ENCODE measurements around the gene PPP3CA. TPM values are rescaled to one million over a fixed set of nuclear protein-coding genes. Genes with fewer than 3 reads are reported as not detected.

Gene PPP3CA
- total RNA-seq, 2 donors from 2014 or later = 13.7 to 20.8 TPM

GRCh38 chr4:101258883-101259282, 88.4 kb downstream of the PPP3CA start:
- no peaks in the 10 kb centered on the region for H3K36me3 ChIP-seq (replicated peaks in 1 of 2; ENCODE audit: insufficient read depth in 1 of 2, low read depth in 2 of 2)
- TF ChIP-seq POLR2A (IDR thresholded peaks at IDR 0.05) = no peak
- no peak for TF ChIP-seq CTCF (IDR thresholded peaks at IDR 0.05)
- intact Hi-C loops (cut with DNase I) = no loop called here
- H3K4me3 ChIP-seq = no peak overlapping the region
- H3K27ac ChIP-seq = no peak overlapping the region
- WGBS, 2 donors = 30 to 40% methylated on average over 2 of the region's 2 CpGs
- H3K27me3 ChIP-seq = no peaks in the 10 kb centered on the region
- H3K4me1 ChIP-seq = peaks cover 24% of the 10 kb centered on the region
- H3K9me3 ChIP-seq = no peaks in the 10 kb centered on the region
- no peak for DNase-seq
- no peak for ATAC-seq

GRCh38 chr4:101256222-101256621, 91.1 kb downstream of the PPP3CA start:
- peak in 2 of 4 donors; percentile 24 to 36 for DNase-seq
- Histone ChIP-seq H3K36me3 (replicated peaks in 1 of 2; ENCODE audit: insufficient read depth in 1 of 2, low read depth in 2 of 2) (no peaks in the 10 kb centered on the region), H3K4me3 (no peak overlapping the region), H3K9me3 (no peaks in the 10 kb centered on the region), H3K27ac (no peak overlapping the region), H3K27me3 (no peaks in the 10 kb centered on the region), H3K4me1 (peaks cover 31% of the 10 kb centered on the region)
- intact Hi-C loops (cut with DNase I) = no loop called here
- ATAC-seq = peak; percentile 77
- no peak for TF ChIP-seq CTCF (IDR thresholded peaks at IDR 0.05)

- H3K4me3 ChIP-seq = no peak overlapping the region
- 47 to 79% methylated on average over 4 of the region's 4 CpGs for WGBS, 2 donors
- no peak overlapping the region for H3K27ac ChIP-seq
- no peaks in the 10 kb centered on the region for H3K36me3 ChIP-seq (replicated peaks in 1 of 2; ENCODE audit: insufficient read depth in 1 of 2, low read depth in 2 of 2)
- no peak for DNase-seq
- peaks cover 31% of the 10 kb centered on the region for H3K4me1 ChIP-seq
- no peaks in the 10 kb centered on the region for H3K9me3 ChIP-seq
- H3K27me3 ChIP-seq = no peaks in the 10 kb centered on the region
- no peak for ATAC-seq
- TF ChIP-seq POLR2A (IDR thresholded peaks at IDR 0.05) = no peak
- intact Hi-C loops (cut with DNase I) = no loop called here
Measured at GRCh38 chr4:101254776-101255175, 92.5 kb downstream of the PPP3CA start.

- intact Hi-C loops (cut with DNase I) = no loop called here
- H3K27me3 ChIP-seq = no peaks in the 10 kb centered on the region
- no peak overlapping the region for H3K27ac ChIP-seq
- DNase-seq (no peak), ATAC-seq (no peak)
- WGBS, 2 donors = 72 to 82% methylated on average over 1 of the region's 1 CpG
- H3K4me3 ChIP-seq = no peak overlapping the region
- TF ChIP-seq POLR2A (IDR thresholded peaks at IDR 0.05) = no peak
- TF ChIP-seq CTCF (IDR thresholded peaks at IDR 0.05) = no peak
- H3K9me3 ChIP-seq = no peaks in the 10 kb centered on the region
- H3K4me1 ChIP-seq = peaks cover 22% of the 10 kb centered on the region
- no peaks in the 10 kb centered on the region for H3K36me3 ChIP-seq (replicated peaks in 1 of 2; ENCODE audit: insufficient read depth in 1 of 2, low read depth in 2 of 2)
Measured at GRCh38 chr4:101253121-101253520, 94.2 kb downstream of the PPP3CA start.

GRCh38 chr4:101252721-101253120, 94.6 kb downstream of the PPP3CA start:
- Histone ChIP-seq H3K27ac (no peak overlapping the region), H3K9me3 (no peaks in the 10 kb centered on the region), H3K4me3 (no peak overlapping the region), H3K27me3 (no peaks in the 10 kb centered on the region), H3K36me3 (replicated peaks in 1 of 2; ENCODE audit: insufficient read depth in 1 of 2, low read depth in 2 of 2) (no peaks in the 10 kb centered on the region), H3K4me1 (peaks cover 22% of the 10 kb centered on the region)
- ATAC-seq (no peak), DNase-seq (no peak)
- WGBS, 2 donors = 55 to 56% methylated on average over 2 of the region's 2 CpGs
- no peak for TF ChIP-seq POLR2A (IDR thresholded peaks at IDR 0.05)
- TF ChIP-seq CTCF (IDR thresholded peaks at IDR 0.05) = no peak
- intact Hi-C loops (cut with DNase I) = no loop called here
